GM21423 (cell line): ENCODE measurements around the gene ASH1L.
"Not testable (repeated sequence)": the region's sequence is repeated elsewhere in the genome, so short reads cannot be mapped to it uniquely, and the experiment has no call there.

Experiments
- ATAC-seq: cut with Tn5 transposase; IDR thresholded peaks from one replicate; pipeline ENCODE4 v1.9.1; 2021; ENCODE audit warnings: mild to moderate bottlenecking, moderate library complexity; ENCODE audit not compliant: unreplicated experiment

ASH1L gene

GRCh38 chr1:155313261-155313660, 249.3 kb downstream of the ASH1L start:
- no peak for ATAC-seq

GRCh38 chr1:155309423-155310021, 253.1 kb downstream of the ASH1L start:
- no peak for ATAC-seq

DNA sequence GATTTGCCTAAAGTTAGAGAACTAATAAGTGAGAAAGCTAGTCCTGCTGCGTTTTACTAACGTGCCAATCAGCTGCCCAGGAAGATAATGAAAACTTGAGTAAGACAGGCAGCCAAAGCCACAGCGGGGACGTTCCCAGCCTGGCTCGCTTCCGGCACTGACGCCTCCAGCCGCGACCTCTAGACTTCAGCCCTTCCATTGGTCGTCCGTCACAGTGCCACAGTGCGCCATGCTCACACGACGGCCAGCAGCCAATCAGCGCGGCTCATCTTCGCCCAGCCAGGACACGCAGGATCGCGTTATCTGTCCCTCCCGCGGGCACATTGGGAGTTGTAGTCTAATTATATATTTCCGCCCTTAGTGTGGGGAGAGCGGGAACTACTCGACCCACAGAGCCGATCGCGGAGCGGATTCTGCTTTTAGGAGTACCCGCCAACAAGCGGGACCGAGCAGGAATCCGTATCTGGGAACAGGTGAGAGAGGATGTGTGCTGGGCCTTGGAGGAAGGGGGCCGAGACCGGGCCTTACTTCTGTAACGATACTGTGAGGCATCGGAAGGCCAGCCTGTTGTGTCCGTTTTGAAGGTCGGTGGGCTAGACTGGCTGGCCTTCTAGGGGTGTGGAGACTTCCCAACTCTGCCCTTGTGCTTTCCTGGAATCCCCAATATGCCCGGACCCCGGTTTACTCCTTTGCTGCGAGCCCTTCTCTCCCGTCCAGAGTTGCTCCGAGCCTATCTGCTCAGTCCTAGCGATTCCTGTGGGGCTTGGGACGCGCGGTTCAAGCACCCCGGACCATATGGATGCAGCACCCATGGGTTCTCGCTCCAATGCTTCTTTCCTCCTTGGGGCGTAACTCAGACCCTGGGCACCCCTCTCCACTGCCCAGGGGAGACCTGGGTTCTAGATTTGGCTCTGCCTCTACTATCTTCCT, 253.8 kb downstream of the ASH1L start, which contains the start of gene FDPS:
TSS of gene FDPS (plus strand) at position 374 of the 930 bp plus-strand sequence. CDS start 924 bp downstream, outside the sequence.
- ATAC-seq = peak; percentile 93

GRCh38 chr1:155307247-155307740, 255.3 kb downstream of the ASH1L start:
- no peak for ATAC-seq

- ATAC-seq = no peak
These were observed 256.7 kb downstream of the ASH1L start for GRCh38 chr1:155305881-155306391.

- ATAC-seq = no peak
These were observed 258.0 kb downstream of the ASH1L start for GRCh38 chr1:155304558-155305063.

- no peak for ATAC-seq
These were observed 261.2 kb downstream of the ASH1L start, which contains the start of gene PKLR for GRCh38 chr1:155301342-155301841. TSS of gene PKLR (minus strand) at chr1:155301438. CDS start at chr1:155301395, 43 bp downstream.

DNA sequence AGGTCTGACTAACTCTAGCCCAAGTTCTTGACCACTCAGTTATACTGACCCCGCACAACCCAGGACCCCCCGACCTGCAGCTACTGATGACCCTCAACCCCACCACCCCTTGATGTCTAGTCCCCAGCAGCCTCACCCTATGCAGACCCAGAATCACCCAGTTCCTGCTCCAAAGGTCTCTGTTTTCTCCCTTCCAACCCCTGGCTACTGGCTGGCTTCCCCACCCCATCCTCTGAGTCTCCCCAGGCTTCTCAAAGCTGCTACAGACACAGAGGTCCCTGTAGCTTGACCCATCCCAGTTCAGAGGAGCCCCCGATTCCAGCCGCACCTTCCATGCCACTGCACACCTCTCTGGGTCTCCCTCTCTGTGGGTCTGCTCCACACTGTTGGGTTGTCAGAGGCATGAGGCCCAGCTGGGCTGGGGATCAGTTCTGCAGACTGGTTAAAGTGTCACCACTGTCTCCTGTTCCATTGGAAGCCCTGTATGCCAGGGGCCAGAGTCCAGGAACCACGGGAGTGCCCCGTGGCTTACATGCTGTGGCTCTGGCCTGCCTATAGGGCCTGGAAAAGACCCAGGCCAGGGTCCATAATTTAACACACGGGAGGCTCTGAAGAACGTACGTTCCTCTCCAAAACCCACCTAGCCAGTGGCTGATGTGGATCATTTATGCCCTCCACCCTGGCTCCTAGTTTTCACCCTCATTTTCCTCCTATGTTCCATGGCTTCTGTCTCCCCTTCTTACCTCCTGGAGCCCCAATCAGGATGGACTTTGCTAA, 261.9 kb downstream of the ASH1L start:
- ATAC-seq = no peak

DNA sequence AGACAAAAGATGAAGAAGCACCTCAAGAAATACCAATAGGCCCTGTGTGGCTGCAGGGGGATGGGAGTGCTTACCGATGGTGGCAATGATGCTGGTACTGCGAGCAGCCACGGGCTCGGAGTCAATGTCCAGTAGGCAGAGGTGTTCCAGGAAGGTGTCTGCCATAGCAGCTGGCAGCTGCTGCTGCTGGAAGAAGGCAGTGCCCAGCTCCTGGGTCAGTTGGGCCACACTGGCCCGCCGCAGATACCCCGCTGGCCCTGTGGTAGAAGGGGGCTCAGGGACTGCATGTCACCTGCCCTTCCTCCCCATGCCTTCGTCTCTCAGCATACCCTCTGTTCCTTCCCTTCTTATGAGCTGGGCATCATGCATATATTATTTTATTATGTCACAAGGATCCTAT, 262.6 kb downstream of the ASH1L start:
- no peak for ATAC-seq

- ATAC-seq = no peak
These were observed 265.2 kb downstream of the ASH1L start for GRCh38 chr1:155297384-155297783.

DNA sequence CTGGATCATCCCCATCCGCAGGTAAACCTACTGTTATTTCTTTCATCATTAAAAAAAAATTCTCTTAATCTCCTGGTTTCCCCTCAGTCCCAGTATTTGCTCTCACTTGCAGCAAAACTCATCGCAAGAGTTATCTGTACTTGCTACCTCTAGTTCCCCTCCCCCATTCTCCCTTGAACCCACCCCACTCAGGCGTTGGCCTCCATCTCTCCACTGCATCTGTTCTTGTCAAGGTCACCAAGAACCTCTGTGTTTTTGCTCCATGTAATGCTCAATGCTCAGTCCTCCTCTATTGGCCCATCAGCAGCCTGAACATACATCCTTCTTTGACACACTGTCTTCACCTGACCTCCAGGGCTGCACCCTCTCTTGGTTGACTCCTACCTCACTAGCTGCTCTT, 265.9 kb downstream of the ASH1L start:
- no peak for ATAC-seq

- ATAC-seq = no peak
These were observed 266.7 kb downstream of the ASH1L start for GRCh38 chr1:155295942-155296267.

GRCh38 chr1:155295183-155295941, 267.2 kb downstream of the ASH1L start:
- no peak for ATAC-seq

DNA sequence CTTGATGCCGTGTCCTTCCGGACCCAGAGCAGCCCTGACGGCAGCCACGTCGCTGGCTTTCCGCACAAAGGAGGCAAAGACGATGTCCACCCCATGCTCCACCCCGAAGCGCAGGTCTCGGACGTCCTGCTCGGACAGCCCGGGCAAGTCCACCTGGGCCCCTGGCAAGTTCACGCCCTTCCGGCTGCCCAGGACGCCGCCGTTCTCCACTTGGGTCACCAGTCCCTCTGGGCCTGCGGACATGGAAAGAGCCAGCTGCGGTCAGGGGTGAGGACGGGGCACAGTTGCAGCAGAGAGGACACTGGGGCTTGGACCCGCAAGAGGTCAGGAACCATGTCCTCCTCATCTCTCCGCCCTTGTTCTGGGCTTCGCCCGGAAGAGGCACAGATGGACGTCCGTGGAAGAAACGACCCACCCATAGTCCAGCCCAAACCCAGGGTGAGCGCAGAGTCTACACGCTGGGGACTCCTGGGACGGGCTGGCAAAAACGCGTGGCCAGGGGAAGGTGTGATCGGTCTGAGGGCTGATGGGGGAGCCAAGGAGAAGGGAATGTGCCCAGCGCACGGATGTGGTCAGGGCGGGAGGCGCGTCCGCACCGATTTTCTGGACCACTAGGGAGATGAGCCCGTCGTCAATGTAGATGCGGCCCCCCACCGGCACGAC, 268.0 kb downstream of the ASH1L start:
- ATAC-seq = no peak

- no peak for ATAC-seq
These were observed 269.4 kb downstream of the ASH1L start for GRCh38 chr1:155293086-155293749.

GRCh38 chr1:155291006-155291405, 271.6 kb downstream of the ASH1L start:
- not testable (repeated sequence) for ATAC-seq

- no peak for ATAC-seq
These were observed 274.5 kb downstream of the ASH1L start for GRCh38 chr1:155287987-155288543.

GRCh38 chr1:155286544-155286943, 276.1 kb downstream of the ASH1L start:
- no peak for ATAC-seq
